ENCODE data around the gene ZBTB3. TPM values are rescaled to one million over a fixed set of nuclear protein-coding genes. Genes with fewer than 3 reads are reported as not detected.
A peak's percentile ranks its signal among the peaks of the same experiment; 100 is the strongest.

Gene ZBTB3
- total and polyA plus RNA-seq, 9 of the 15 experiments (the other 6 are each of a cell fraction or from before 2014, with no cell fraction given), result 1.9 to 10.0 (median 4.9) TPM

GRCh38 chr11:62771144-62772021 lies 17.4 kb upstream of the ZBTB3 start, which contains the start of gene TAF6L (continued):
- TF ChIP-seq ZNF76 (CRISPR knock-in tag; IDR thresholded peaks at IDR 0.05; ENCODE audit: borderline replicate concordance), result no peak
- no peak for TF ChIP-seq ZNF165 (CRISPR knock-in tag; IDR thresholded peaks at IDR 0.05; ENCODE audit: borderline replicate concordance)
- TF ChIP-seq, protein P1, sequence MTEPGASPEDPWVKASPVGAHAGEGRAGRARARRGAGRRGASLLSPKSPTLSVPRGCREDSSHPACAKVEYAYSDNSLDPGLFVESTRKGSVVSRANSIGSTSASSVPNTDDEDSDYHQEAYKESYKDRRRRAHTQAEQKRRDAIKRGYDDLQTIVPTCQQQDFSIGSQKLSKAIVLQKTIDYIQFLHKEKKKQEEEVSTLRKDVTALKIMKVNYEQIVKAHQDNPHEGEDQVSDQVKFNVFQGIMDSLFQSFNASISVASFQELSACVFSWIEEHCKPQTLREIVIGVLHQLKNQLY (CRISPR knock-in tag; conservative IDR thresholded peaks at IDR 0.05), result peak in 1 of 2 experiments; percentile 17; a peak in 1 of 4 replicates
- TF ChIP-seq RNF219 (CRISPR knock-in tag; IDR thresholded peaks at IDR 0.05), result no peak
- peak; percentile 6; the same call in 1 of the 2 replicates for TF ChIP-seq HCFC1 (IDR thresholded peaks at IDR 0.05; ENCODE audit: low read depth, low read length)
- TF ChIP-seq SMC3 (conservative IDR thresholded peaks at IDR 0.05; ENCODE audit: insufficient read depth, low read depth, low read length), result 0 out of 2 replicates have a peak, but pooled peaks have one; percentile 10
- no peak for TF ChIP-seq ZNF57 (CRISPR knock-in tag; IDR thresholded peaks at IDR 0.05)
- no peak for TF ChIP-seq KLF6 (CRISPR knock-in tag; IDR thresholded peaks at IDR 0.05; ENCODE audit: borderline replicate concordance)
- no peak for TF ChIP-seq KHSRP (IDR thresholded peaks at IDR 0.05)
- peak; percentile 72 for TF ChIP-seq POLR2B (IDR thresholded peaks at IDR 0.05; ENCODE audit: low read depth, partially characterized antibody)
- TF ChIP-seq ETS2 (tag; IDR thresholded peaks at IDR 0.05; ENCODE audit: borderline replicate concordance, poor library complexity, severe bottlenecking), result no peak
- TF ChIP-seq, protein P2, sequence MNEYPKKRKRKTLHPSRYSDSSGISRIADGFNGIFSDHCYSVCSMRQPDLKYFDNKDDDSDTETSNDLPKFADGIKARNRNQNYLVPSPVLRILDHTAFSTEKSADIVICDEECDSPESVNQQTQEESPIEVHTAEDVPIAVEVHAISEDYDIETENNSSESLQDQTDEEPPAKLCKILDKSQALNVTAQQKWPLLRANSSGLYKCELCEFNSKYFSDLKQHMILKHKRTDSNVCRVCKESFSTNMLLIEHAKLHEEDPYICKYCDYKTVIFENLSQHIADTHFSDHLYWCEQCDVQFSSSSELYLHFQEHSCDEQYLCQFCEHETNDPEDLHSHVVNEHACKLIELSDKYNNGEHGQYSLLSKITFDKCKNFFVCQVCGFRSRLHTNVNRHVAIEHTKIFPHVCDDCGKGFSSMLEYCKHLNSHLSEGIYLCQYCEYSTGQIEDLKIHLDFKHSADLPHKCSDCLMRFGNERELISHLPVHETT (CRISPR knock-in tag; conservative IDR thresholded peaks at IDR 0.05 in 1 of 2, IDR thresholded peaks at IDR 0.05 in 1 of 2), result peak in 1 of 2 experiments; percentile 79; a peak in 2 of 4 replicates
- no peak for TF ChIP-seq SNRNP70 (optimal IDR thresholded peaks at IDR 0.05; ENCODE audit: low read depth, low read length)
- TF ChIP-seq EP300 (IDR thresholded peaks at IDR 0.05; ENCODE audit: low read length), result no peak; the same call in 1 of the 2 replicates
- no peak for TF ChIP-seq NFIX (CRISPR knock-in tag; IDR thresholded peaks at IDR 0.05; ENCODE audit: low read depth)
- 0 out of 2 replicates have a peak, but pooled peaks have one; percentile 60 for TF ChIP-seq ESRRA (IDR thresholded peaks at IDR 0.05; ENCODE audit: borderline replicate concordance, low read depth)
- TF ChIP-seq CXXC5 (CRISPR knock-in tag; IDR thresholded peaks at IDR 0.05), result peak; percentile 69
- no peak for TF ChIP-seq ZNF77 (CRISPR knock-in tag; IDR thresholded peaks at IDR 0.05)
- peak; percentile 81 for TF ChIP-seq MAX (CRISPR knock-in tag; IDR thresholded peaks at IDR 0.05)
- TF ChIP-seq NFYB (IDR thresholded peaks at IDR 0.05; ENCODE audit: extremely low read depth, insufficient read length), result peak; percentile 23
- no peak for TF ChIP-seq RHOXF2B (CRISPR knock-in tag; conservative IDR thresholded peaks at IDR 0.05)
- 0 out of 2 replicates have a peak, but pooled peaks have one; percentile 2 for TF ChIP-seq ETV1 (tag; conservative IDR thresholded peaks at IDR 0.05; ENCODE audit: low read depth)
- no peak for TF ChIP-seq NFRKB (IDR thresholded peaks at IDR 0.05; ENCODE audit: low read depth)

All from K562 (cell line).